CD4-positive, alpha-beta T cell treated with Interleukin-1 beta for 1 hour (primary cell): ENCODE data around the gene CAPN6.

Experiments used
- DNase-seq, 2 donors: peaks; one replicate each; pipeline ENCODE4 v3.0.0-alpha.2; 2020 to 2022

CAPN6 gene

GRCh38 chrX:111270339-111270738 lies at the start of gene CAPN6:
Gene CAPN6, minus strand, starts transcription at chrX:111270483. Its CDS starts 6,547 bp downstream, at chrX:111263936.
- DNase-seq = no peak

GRCh38 chrX:111319451-111319850 lies 49.2 kb upstream of the CAPN6 start:
- no peak for DNase-seq

- DNase-seq = no peak
Measured at GRCh38 chrX:111318901-111319300, 48.6 kb upstream of the CAPN6 start.

GRCh38 chrX:111309083-111309482 lies 38.8 kb upstream of the CAPN6 start:
- no peak for DNase-seq

GRCh38 chrX:111308039-111308438 lies 37.8 kb upstream of the CAPN6 start:
- DNase-seq = no peak

- DNase-seq = no peak
Measured at GRCh38 chrX:111302284-111302683, 32.0 kb upstream of the CAPN6 start.

GRCh38 chrX:111288841-111289240 lies 18.6 kb upstream of the CAPN6 start:
- no peak for DNase-seq

- no peak for DNase-seq
Measured at GRCh38 chrX:111284631-111285293, 14.5 kb upstream of the CAPN6 start.

GRCh38 chrX:111283446-111283845 lies 13.2 kb upstream of the CAPN6 start:
- DNase-seq = no peak

- no peak for DNase-seq
Measured at GRCh38 chrX:111282991-111283390, 12.7 kb upstream of the CAPN6 start.

GRCh38 chrX:111282139-111282538 lies 11.9 kb upstream of the CAPN6 start:
- no peak for DNase-seq

- no peak for DNase-seq
Measured at GRCh38 chrX:111268506-111268905, 1.8 kb downstream of the CAPN6 start.

GRCh38 chrX:111265486-111265885 lies 4.8 kb downstream of the CAPN6 start:
- no peak for DNase-seq

- DNase-seq = no peak
Measured at GRCh38 chrX:111264385-111264784, 5.9 kb downstream of the CAPN6 start.

GRCh38 chrX:111262086-111262485 lies 8.2 kb downstream of the CAPN6 start:
- no peak for DNase-seq

- no peak for DNase-seq
Measured at GRCh38 chrX:111260451-111260850, 9.8 kb downstream of the CAPN6 start.

GRCh38 chrX:111259559-111259958 lies 10.7 kb downstream of the CAPN6 start:
- no peak for DNase-seq

GRCh38 chrX:111257733-111258132 lies 12.6 kb downstream of the CAPN6 start:
- DNase-seq = no peak

- no peak for DNase-seq
Measured at GRCh38 chrX:111254896-111255693, 15.2 kb downstream of the CAPN6 start.

GRCh38 chrX:111244235-111244750 lies 26.0 kb downstream of the CAPN6 start:
- peak in 1 of 2 donors; percentile 5 for DNase-seq

- no peak for DNase-seq
Measured at GRCh38 chrX:111216293-111216801, 53.9 kb downstream of the CAPN6 start.

GRCh38 chrX:111207851-111208250 lies 62.4 kb downstream of the CAPN6 start:
- no peak for DNase-seq

- no peak for DNase-seq
Measured at GRCh38 chrX:111200327-111200726, 70.0 kb downstream of the CAPN6 start.

GRCh38 chrX:111199505-111199904 lies 70.8 kb downstream of the CAPN6 start:
- DNase-seq = no peak
